Measurements from ENCODE around the gene SLC22A23.

SLC22A23 gene

GRCh38 chr6:3444276-3445088, 12.4 kb downstream of the SLC22A23 start:
- DNase-seq: peak; percentile 27

- no peak for DNase-seq
Observed at GRCh38 chr6:3443221-3443515, 13.7 kb downstream of the SLC22A23 start.

DNA sequence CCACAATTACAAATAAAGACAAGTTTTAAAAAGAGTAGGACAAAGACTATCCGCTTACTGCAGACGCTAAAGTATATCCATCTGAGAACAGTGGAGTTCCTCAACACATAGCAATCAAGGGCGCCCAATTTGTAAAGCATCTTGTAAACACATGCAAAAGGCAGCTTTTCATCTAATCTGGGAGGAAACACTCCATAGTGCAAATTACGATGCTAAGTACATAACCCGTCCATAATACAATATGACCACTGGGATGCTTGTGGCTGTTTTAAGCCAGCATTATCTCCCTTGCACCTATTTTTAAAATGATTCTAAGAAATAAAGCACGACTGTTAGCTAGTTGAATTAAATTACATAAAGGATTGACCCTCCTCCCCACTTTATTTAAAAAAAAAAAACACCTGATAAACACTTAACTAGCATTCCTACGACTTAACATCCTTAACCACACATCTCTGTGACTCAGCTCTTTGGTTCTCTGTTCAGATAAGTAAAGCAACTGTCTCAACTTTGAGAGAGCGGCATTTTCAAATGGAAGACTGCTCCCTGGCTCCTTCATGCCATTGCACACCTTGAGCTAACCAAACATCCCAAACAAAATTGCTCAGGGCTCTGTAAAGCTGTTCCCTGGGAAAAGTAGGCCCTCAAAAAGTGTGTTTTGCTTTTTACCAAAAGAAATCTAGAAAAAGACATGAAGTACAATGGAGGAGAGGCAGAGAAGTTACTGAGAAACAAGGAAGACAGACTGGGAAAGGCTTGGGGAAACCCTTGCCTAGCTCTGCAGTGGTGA, 14.2 kb downstream of the SLC22A23 start:
- no peak for DNase-seq

- no peak for DNase-seq
Observed at GRCh38 chr6:3440911-3441310, 15.9 kb downstream of the SLC22A23 start.

DNA sequence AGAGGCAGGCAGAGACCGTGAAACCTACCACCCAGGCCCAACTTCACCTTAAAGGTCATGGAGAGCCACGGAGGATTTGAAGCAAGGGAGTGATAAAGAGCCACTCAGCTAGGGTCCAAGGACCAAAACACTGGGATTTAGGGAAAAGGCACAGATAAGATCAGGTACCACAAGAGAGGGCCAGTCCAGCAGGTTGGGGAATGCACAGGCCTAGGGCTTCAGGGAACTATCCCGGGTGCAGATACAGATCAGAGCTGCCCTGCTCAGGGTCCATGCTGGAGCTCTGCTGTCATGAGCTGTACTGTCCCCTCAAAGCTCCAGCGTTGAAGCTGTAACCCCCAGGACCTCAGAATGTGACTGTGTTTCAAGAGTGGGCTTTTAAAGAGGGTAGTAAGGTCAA, 16.9 kb downstream of the SLC22A23 start:
- DNase-seq: no peak

DNA sequence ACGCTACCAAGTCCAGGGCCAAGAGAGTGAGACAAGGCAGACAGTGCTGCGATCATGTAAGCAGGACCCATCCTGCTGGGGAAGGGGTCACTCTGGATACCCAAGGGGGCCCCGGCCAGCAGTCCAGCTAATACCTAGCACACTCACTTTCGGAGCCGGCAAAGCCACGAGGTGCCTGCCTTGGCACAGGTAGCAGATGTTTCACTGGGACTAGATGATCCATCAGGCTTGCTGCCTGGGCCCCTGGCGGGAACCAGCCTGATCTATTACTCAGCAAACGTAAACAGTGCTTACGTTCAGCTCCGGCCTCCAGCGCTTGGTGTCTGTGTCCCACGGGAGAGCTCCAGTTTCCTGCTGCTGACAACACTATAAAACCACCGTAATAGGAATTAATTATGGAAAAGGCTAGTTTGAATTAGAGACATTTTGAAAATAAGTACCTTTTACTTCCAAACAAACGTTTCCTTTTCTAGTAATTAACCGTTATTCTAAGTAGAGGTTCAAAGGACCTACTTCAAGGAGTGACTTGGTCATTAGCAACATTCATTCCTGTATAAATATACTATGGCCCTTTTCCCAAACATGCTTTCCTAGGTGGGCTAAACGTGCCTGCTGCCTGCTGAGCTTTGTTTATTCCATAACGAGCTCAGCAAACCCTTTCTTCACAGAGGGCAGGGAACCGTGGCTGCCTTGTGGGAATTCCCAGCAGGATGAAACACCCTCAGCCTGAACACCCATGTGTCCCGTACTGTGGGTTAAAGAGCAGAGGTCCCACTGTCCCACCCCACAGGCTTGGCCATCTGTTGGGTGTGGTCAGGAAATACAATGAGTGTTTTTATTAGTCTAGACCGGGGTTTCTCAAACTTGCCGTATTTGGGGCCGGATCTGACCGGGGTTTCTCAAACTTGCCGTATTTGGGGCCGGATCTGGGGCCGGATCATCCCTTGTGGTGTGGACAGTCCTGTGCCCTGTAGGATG, 18.4 kb downstream of the SLC22A23 start:
- peak; percentile 80 for DNase-seq

GRCh38 chr6:3433005-3433404, 23.8 kb downstream of the SLC22A23 start:
- no peak for DNase-seq

- no peak for DNase-seq
Observed at GRCh38 chr6:3432416-3432815, 24.4 kb downstream of the SLC22A23 start.

GRCh38 chr6:3431994-3432393, 24.9 kb downstream of the SLC22A23 start:
- no peak for DNase-seq

DNA sequence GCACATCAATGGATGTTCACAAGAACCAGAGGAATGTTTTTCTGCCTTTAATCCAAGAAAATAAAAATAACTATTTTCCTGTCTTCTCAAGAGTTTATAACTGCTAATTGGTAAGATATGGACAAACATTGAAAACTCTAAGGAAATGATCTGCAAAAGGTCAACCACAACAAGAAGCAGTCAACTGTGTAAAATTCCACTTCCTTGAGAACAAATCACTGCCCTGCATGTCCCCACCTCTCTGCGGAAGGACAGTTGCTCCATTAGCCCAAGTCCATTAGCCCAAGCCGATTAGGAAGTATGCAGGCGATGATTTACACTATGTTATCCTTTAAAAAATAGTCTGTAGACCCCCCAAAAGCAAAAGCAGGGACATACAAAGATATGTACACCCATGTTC, 27.6 kb downstream of the SLC22A23 start:
- no peak for DNase-seq

DNA sequence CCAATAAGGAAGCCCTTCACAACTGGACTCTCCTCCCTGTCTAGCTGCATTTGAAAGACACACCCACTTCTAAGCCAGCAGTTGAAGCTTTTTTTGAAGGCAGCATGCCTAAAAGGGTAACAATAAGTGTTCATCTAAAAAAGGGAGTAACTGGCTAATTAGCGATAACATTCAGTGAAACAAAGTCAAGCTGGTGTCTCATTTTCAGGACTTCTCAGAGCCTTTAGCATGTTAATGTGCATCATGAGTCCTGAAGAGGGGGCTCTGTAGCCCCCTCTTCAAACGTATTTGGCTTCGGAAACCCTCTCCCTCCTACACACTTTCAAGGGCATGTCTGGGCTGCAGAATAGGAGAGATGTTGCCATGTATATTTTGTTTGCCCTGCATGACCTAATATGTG, 28.1 kb downstream of the SLC22A23 start:
- DNase-seq: no peak

GRCh38 chr6:3428247-3428646, 28.6 kb downstream of the SLC22A23 start:
- DNase-seq: no peak

- DNase-seq: no peak
Observed at GRCh38 chr6:3427687-3428085, 29.2 kb downstream of the SLC22A23 start.

DNA sequence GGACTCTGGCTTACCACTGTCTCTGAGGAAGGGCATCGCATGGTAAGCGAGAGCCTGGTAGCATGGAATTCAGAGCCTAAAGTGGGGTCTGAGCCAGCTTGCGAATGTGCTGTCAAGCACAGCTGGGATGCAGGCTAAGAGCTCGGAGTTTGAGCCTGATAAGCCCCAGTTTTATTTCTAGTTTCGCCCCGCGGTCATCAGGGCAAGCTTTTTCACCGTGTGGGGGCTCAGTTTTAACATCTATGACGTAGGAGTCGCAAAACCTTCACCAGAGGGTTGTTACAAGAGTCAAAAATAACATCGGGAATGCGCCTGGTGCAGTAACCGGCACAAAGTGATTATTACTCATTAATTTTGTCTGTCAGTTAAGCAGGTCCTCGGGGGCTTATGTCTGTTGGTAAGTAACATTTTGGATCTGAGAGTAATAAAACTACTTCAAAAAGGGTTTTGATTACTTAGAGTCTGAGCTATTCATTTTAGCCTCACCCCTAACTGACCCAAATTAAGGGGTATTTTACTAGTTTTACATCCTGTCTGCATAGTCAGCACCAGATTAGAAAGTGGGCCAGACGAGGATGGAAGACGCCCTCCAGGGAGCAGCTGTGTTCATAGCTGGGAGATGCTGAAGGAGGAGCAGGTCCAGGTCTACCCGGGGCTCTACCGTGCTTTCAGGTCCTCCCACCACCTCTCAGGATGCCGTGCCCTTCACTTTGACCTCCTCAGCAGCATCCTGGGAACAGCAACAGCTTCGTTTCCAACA, 29.7 kb downstream of the SLC22A23 start:
- DNase-seq: no peak

- no peak for DNase-seq
Observed at GRCh38 chr6:3426091-3426926, 30.5 kb downstream of the SLC22A23 start.

DNA sequence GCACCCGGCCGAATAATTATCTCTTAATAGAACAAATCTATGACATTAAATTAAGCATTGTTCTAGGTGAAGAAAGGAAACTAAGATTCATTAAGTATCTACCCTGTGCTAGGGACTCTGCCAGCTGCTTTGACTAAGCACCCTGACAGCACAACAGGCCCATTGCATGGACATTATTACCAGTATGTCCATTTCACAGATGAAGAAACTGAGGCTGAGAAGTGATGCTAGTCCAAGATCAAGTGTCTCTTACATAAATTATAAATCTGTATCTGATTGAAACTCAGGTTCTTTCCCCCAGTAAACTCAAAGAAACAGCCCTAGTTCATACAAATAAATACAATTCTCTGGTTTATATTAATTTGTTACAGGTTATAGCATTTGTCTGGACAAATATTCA, 31.3 kb downstream of the SLC22A23 start:
- no peak for DNase-seq

GRCh38 chr6:3424185-3424927, 32.5 kb downstream of the SLC22A23 start:
- DNase-seq: no peak

GRCh38 chr6:3423439-3424184, 33.2 kb downstream of the SLC22A23 start:
- no peak for DNase-seq

DNA sequence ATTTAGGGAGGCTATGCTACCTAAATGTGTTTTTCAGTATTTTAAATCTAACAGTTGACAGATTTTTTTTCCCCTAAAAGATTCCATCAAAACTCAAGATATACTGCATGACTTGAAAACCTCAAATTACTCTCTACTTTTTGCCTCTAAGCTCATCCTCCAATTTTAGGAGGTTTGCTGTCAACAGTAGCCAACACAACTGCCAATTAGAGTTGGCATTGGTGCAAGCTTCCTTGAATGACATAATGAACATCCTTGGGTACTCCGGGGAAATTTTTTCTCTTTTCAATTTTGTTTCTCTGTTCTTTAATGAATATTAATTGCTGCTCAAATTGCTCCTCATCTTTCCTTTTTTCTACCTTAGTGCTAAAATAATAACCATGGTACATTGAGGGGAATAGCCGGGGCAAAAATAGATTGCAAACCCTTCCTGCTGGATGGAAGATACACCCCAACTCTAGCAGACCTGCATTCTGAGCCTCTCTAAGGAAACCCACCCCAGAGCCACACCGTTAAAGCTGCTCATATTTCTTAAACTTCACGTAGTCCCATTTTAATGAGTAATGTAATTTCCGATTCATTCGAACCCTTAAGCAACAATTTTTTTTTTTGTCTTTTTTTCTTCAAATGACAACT, 34.3 kb downstream of the SLC22A23 start:
- DNase-seq: no peak
